Thyroid gland (tissue), 4 donors: ENCODE results near the gene FBXO2. TPM values are rescaled to one million over a fixed set of nuclear protein-coding genes. Genes with fewer than 3 reads are reported as not detected.

Experiments used
- DNase-seq, 2 donors: peaks; one replicate each; pipeline ENCODE4 v3.0.0-alpha.2; 2019
- H3K27ac ChIP-seq, 3 donors: fragments of 200-600 bp; sonication (generic); 1 replicate in 2 of 3; 2 replicates in 1 of 3; pipeline ENCODE4 v1.5.1; 2016 to 2019; ENCODE audit warnings: mild to moderate bottlenecking in 1 of 3, moderate library complexity in 1 of 3
- H3K27me3 ChIP-seq: fragments of 200-600 bp; sonication (generic); one replicate; pipeline ENCODE4 v1.5.1; 2019
- H3K36me3 ChIP-seq, 2 donors: fragments of 200-600 bp; sonication (generic); one replicate each; pipeline ENCODE4 v1.5.1; 2016 to 2019
- H3K4me1 ChIP-seq, 2 donors: fragments of 200-600 bp; sonication (generic); one replicate each; pipeline ENCODE4 v1.5.1; 2017 to 2019
- H3K4me3 ChIP-seq, 3 donors: fragments of 200-600 bp; sonication (generic); replicated peaks in 1 of 3; 1 replicate in 2 of 3; 2 replicates in 1 of 3; pipeline ENCODE4 v1.5.1; 2016; ENCODE audit warnings: mild to moderate bottlenecking in 1 of 3
- H3K9me3 ChIP-seq: fragments of 200-600 bp; sonication (generic); one replicate; pipeline ENCODE4 v1.5.1; 2017
- CTCF ChIP-seq, 6 experiments: fragments of 200-600 bp in 3 of 6; fragments of 450-650 bp in 3 of 6; sonication (generic) in 3 of 6; IDR thresholded peaks; one replicate each; pipeline ENCODE4 v1.5.1; 2016 to 2019; ENCODE audit warnings: antibody characterized with exemption in 6 of 6, mild to moderate bottlenecking in 2 of 6, inconsistent platforms in 1 of 6, moderate library complexity in 1 of 6
- POLR2A ChIP-seq, 2 donors: fragments of 450-650 bp; IDR thresholded peaks; one replicate each; pipeline ENCODE4 v1.6.1; 2017; ENCODE audit warnings: antibody characterized with exemption in 2 of 2, mild to moderate bottlenecking in 2 of 2, moderate library complexity in 1 of 2
- WGBS, 2 donors: methylation state at CpG; one replicate each; pipeline ENCODE4 v1.1.5; 2017; 5-methylcytosine and 5-hydroxymethylcytosine counted together
- intact Hi-C: fragments of 100-400 bp; cut with DNase I; formaldehyde crosslinking; loops from one replicate; pipeline ENCODE4 v1.15.1; 2023
- total RNA-seq, 4 donors: library from RNA; depleted of rRNA; stranded (reverse); fragments of >200 nt; gene quantifications; one replicate each; pipeline ENCODE4 v1.2.3, GENCODE V29; 2016

FBXO2 gene
- total RNA-seq, 4 donors from 2014 or later: 4.3 to 9.9 (median 6.7) TPM

GRCh38 chr1:11693024-11693590, 38.9 kb upstream of the FBXO2 start:
- WGBS, 2 donors: 29 to 36% methylated on average over 6 of the region's 6 CpGs
- Histone ChIP-seq H3K36me3 (no peaks in the 10 kb centered on the region), H3K27ac (no peak overlapping the region), H3K27me3 (peaks cover 16% of the 10 kb centered on the region), H3K4me3 (no peak overlapping the region), H3K4me1 (peaks cover 0 to 22% of the 10 kb centered on the region in 2 donors), H3K9me3 (no peaks in the 10 kb centered on the region)
- intact Hi-C loops: no loop called here
- TF ChIP-seq POLR2A (IDR thresholded peaks at IDR 0.05) (no peak), CTCF (IDR thresholded peaks at IDR 0.05) (no peak)
- no peak for DNase-seq

GRCh38 chr1:11691928-11692711, 37.9 kb upstream of the FBXO2 start:
- H3K9me3 ChIP-seq: no peaks in the 10 kb centered on the region
- peaks cover 0 to 22% of the 10 kb centered on the region in 2 donors for H3K4me1 ChIP-seq
- H3K27ac ChIP-seq: no peak overlapping the region
- TF ChIP-seq POLR2A (IDR thresholded peaks at IDR 0.05) (no peak), CTCF (IDR thresholded peaks at IDR 0.05) (no peak)
- H3K27me3 ChIP-seq: peaks cover 16% of the 10 kb centered on the region
- DNase-seq: no peak
- H3K4me3 ChIP-seq: peak overlapping the region in 1 of 3 donors; percentile 17
- intact Hi-C loops: no loop called here
- 5 to 9% methylated on average over 34 to 39 of the region's 64 CpGs for WGBS, 2 donors
- H3K36me3 ChIP-seq: no peaks in the 10 kb centered on the region

GRCh38 chr1:11691302-11691914, 37.2 kb upstream of the FBXO2 start, which contains the start of gene DRAXIN:
TSS of gene DRAXIN (plus strand) at chr1:11691710. CDS start at chr1:11706259, 14,549 bp downstream.
- TF ChIP-seq POLR2A (IDR thresholded peaks at IDR 0.05): no peak
- TF ChIP-seq CTCF (IDR thresholded peaks at IDR 0.05): no peak
- peaks cover 16% of the 10 kb centered on the region for H3K27me3 ChIP-seq
- intact Hi-C loops: no loop called here
- 7% methylated on average over 6 of the region's 78 CpGs; no CpG with 5 or more reads in 1 of the 2 donors for WGBS, 2 donors
- no peaks in the 10 kb centered on the region for H3K9me3 ChIP-seq
- peak within 1 kb of the TSS in 1 of 3 donors; percentile 17 for H3K4me3 ChIP-seq
- DNase-seq: peak in 1 of 2 donors; percentile 7
- H3K4me1 ChIP-seq: peaks cover 0 to 22% of the 10 kb centered on the region in 2 donors
- no peaks in the 10 kb centered on the region for H3K36me3 ChIP-seq
- H3K27ac ChIP-seq: no peak within 1 kb of the TSS

- no peak overlapping the region for H3K27ac ChIP-seq
- 7 to 8% methylated on average over 36 to 48 of the region's 64 CpGs for WGBS, 2 donors
- intact Hi-C loops: no loop called here
- H3K27me3 ChIP-seq: peaks cover 16% of the 10 kb centered on the region
- TF ChIP-seq CTCF (IDR thresholded peaks at IDR 0.05) (no peak), POLR2A (IDR thresholded peaks at IDR 0.05) (no peak)
- H3K9me3 ChIP-seq: no peaks in the 10 kb centered on the region
- no peaks in the 10 kb centered on the region for H3K36me3 ChIP-seq
- peaks cover 0 to 22% of the 10 kb centered on the region in 2 donors for H3K4me1 ChIP-seq
- peak overlapping the region in 1 of 3 donors; percentile 17 for H3K4me3 ChIP-seq
- peak in 1 of 2 donors; percentile 13 for DNase-seq
Observed at GRCh38 chr1:11690397-11691301, 36.4 kb upstream of the FBXO2 start.
